HepG2 (cell line): Measurements from ENCODE around the gene ZNF839. TPM values are rescaled to one million over a fixed set of nuclear protein-coding genes. Genes with fewer than 3 reads are reported as not detected.
A peak's percentile ranks its signal among the peaks of the same experiment; 100 is the strongest.

Source experiments
- KLF16 ChIP-seq, 2 experiments: sonication (generic) in 1 of 2; formaldehyde crosslinking in 1 of 2; IDR thresholded peaks; 2 replicates each; pipeline versions ENCODE4 v1.6.1 to v1.8.0; 2016 to 2023; ENCODE audit warnings: missing genetic modification reagents in 2 of 2, missing compliant biosample characterization in 1 of 2
- MAFF ChIP-seq: IDR thresholded peaks from 2 replicates; pipeline ENCODE4 v1.6.1; 2011; ENCODE audit warnings: low read depth, low read length, improper control_type of control experiment
- MEF2D ChIP-seq: sonication (generic); formaldehyde crosslinking; IDR thresholded peaks from 2 replicates; pipeline ENCODE4 v1.5.1; 2020; ENCODE audit warnings: mild to moderate bottlenecking, missing genetic modification reagents
- SKIL ChIP-seq: sonication (generic); formaldehyde crosslinking; IDR thresholded peaks from 2 replicates; pipeline ENCODE4 v1.8.0; 2022; ENCODE audit warnings: missing genetic modification reagents, mild to moderate bottlenecking, moderate library complexity, borderline replicate concordance
- SNAPC4 ChIP-seq: sonication (generic); formaldehyde crosslinking; IDR thresholded peaks from 2 replicates; pipeline ENCODE4 v1.4.0; 2020; ENCODE audit warnings: mild to moderate bottlenecking, missing genetic modification reagents
- STAT6 ChIP-seq: sonication (generic); formaldehyde crosslinking; IDR thresholded peaks from 2 replicates; pipeline ENCODE4 v1.4.0; 2020; ENCODE audit warnings: missing genetic modification reagents, mild to moderate bottlenecking, borderline replicate concordance
- TCF12 ChIP-seq, 2 experiments: fragments of 450-650 bp in 1 of 2; sonication (generic) in 1 of 2; formaldehyde crosslinking in 1 of 2; IDR thresholded peaks; 2 replicates each; pipeline versions ENCODE4 v1.6.1 to v1.8.0; 2017 to 2022; ENCODE audit warnings: antibody characterized with exemption in 1 of 2, mild to moderate bottlenecking in 1 of 2, missing genetic modification reagents in 1 of 2, moderate library complexity in 1 of 2
- TEF ChIP-seq: sonication (generic); formaldehyde crosslinking; IDR thresholded peaks from 2 replicates; pipeline ENCODE4 v1.5.0; 2020; ENCODE audit warnings: missing genetic modification reagents
- YEATS2 ChIP-seq: sonication (generic); formaldehyde crosslinking; IDR thresholded peaks from 2 replicates; pipeline ENCODE4 v1.4.0; 2020; ENCODE audit warnings: missing genetic modification reagents, borderline replicate concordance
- ZNF282 ChIP-seq: fragments of 450-650 bp; IDR thresholded peaks from 2 replicates; pipeline ENCODE4 v1.6.1; 2018; ENCODE audit not compliant: partially characterized antibody
- ZNF33B ChIP-seq: sonication (generic); formaldehyde crosslinking; IDR thresholded peaks from 2 replicates; pipeline ENCODE4 v1.5.1; 2020; ENCODE audit warnings: mild to moderate bottlenecking, missing genetic modification reagents
- ZNF343 ChIP-seq: sonication (generic); formaldehyde crosslinking; IDR thresholded peaks from 2 replicates; pipeline ENCODE4 v1.4.0; 2020; ENCODE audit warnings: mild to moderate bottlenecking, missing genetic modification reagents
- ZNF513 ChIP-seq: sonication (generic); formaldehyde crosslinking; conservative IDR thresholded peaks from 2 replicates; pipeline ENCODE4 v1.5.0; 2020; ENCODE audit warnings: missing genetic modification reagents
- ZNF589 ChIP-seq: sonication (generic); formaldehyde crosslinking; conservative IDR thresholded peaks from 2 replicates; pipeline ENCODE4 v1.8.0; 2022; ENCODE audit warnings: mild to moderate bottlenecking, moderate library complexity, missing genetic modification reagents
- ZNF598 ChIP-seq: sonication (generic); formaldehyde crosslinking; IDR thresholded peaks from 2 replicates; pipeline ENCODE4 v1.5.1; 2020; ENCODE audit warnings: mild to moderate bottlenecking, missing genetic modification reagents, borderline replicate concordance
- polyA plus RNA-seq, 8 experiments: library from polyadenylated mRNA; depleted of rRNA in 3 of 8; stranded (reverse) in 7 of 8; unstranded in 1 of 8; fragments of >200 nt; fragmentation: Illumina TruSeq in 4 of 8; extraction: Trizol in 4 of 8; gene quantifications; 2 replicates each; pipeline versions ENCODE4 v1.2.1 to v1.2.3, GENCODE V29; 2011 to 2016; ENCODE audit warnings: low read depth in 4 of 8, missing spikeins in 1 of 8, mixed read lengths in 1 of 8; ENCODE audit not compliant: insufficient read depth in 1 of 8
- total RNA-seq, 5 experiments: library from RNA; depleted of rRNA; stranded (reverse); fragments of >200 nt; fragmentation: Illumina TruSeq; extraction: Trizol; gene quantifications; 2 replicates each; pipeline ENCODE4 v1.2.3, GENCODE V29; 2016; ENCODE audit warnings: low read depth in 1 of 5

Gene ZNF839
- total and polyA plus RNA-seq, 2 of the 13 experiments (the other 11 are each of a cell fraction or from before 2014, with no cell fraction given), result 11.1 to 12.8 TPM

GRCh38 chr14:102320671-102321455 is 1.3 kb downstream of the ZNF839 start (continued):
- TF ChIP-seq SKIL (CRISPR knock-in tag) (no peak), STAT6 (CRISPR knock-in tag) (peak; percentile 29; the same call in 1 of the 2 replicates), SNAPC4 (CRISPR knock-in tag) (no peak; the same call in 1 of the 2 replicates), ZNF598 (CRISPR knock-in tag) (0 out of 2 replicates have a peak, but pooled peaks have one; percentile 26), ZNF282 (no peak), TEF (no peak), ZNF343 (peak; percentile 62; the same call in 1 of the 2 replicates), MAFF (no peak), KLF16 (CRISPR knock-in tag; IDR thresholded peaks at IDR 0.05) (0 out of 4 replicates have a peak, but pooled peaks of 1 of the 2 experiments have one; percentile 16), YEATS2 (no peak), MEF2D (CRISPR knock-in tag) (no peak; the same call in none of the 2 replicates), ZNF589 (CRISPR knock-in tag) (no peak), TCF12 (IDR thresholded peaks at IDR 0.05) (no peak), TCF12 (CRISPR knock-in tag; IDR thresholded peaks at IDR 0.05) (no peak), ZNF513 (CRISPR knock-in tag) (no peak), ZNF33B (0 out of 2 replicates have a peak, but pooled peaks have one; percentile 20)
